Colonic mucosa (tissue), 4 donors: Measurements from ENCODE around the gene MAP3K2. TPM values are rescaled to one million over a fixed set of nuclear protein-coding genes. Genes with fewer than 3 reads are reported as not detected.

ENCODE experiments used
- DNase-seq: peaks from one replicate; pipeline ENCODE4 v3.0.0-alpha.2; 2020
- H3K27ac ChIP-seq: fragments of 200-600 bp; one replicate; pipeline ENCODE4 v1.8.0; 2021
- H3K27me3 ChIP-seq: fragments of 200-600 bp; one replicate; pipeline ENCODE4 v1.8.0; 2021
- H3K36me3 ChIP-seq: fragments of 200-600 bp; one replicate; pipeline ENCODE4 v1.8.0; 2021
- H3K4me1 ChIP-seq: fragments of 200-600 bp; one replicate; pipeline ENCODE4 v1.8.0; 2021; ENCODE audit warnings: mild to moderate bottlenecking
- H3K4me3 ChIP-seq: fragments of 200-600 bp; one replicate; pipeline ENCODE4 v1.8.0; 2021
- H3K9ac ChIP-seq, 2 donors: one replicate each; pipeline ENCODE4 v1.7.0; 2013; ENCODE audit warnings: control low read depth in 2 of 2, low read depth in 2 of 2, low read length in 2 of 2
- H3K9me3 ChIP-seq: fragments of 200-600 bp; one replicate; pipeline ENCODE4 v1.8.0; 2021
- CTCF ChIP-seq: fragments of 200-600 bp; IDR thresholded peaks from one replicate; pipeline ENCODE4 v1.8.0; 2022; ENCODE audit warnings: antibody characterized with exemption, mild to moderate bottlenecking
- intact Hi-C: fragments of 100-400 bp; cut with DNase I; formaldehyde crosslinking; loops from one replicate; pipeline ENCODE4 v1.14.1; 2022
- total RNA-seq, 2 donors: library from RNA; stranded (reverse); fragmentation: NEBNext Ultra II Directional in 1 of 2; extraction: Animal tissue kit (Norgen Biotek cat#: 25700) in 1 of 2; gene quantifications; one replicate each; pipeline ENCODE4 v1.2.1, GENCODE V29; 2021
- donor health status: healthy.
- donor health status: DM: no; HTN: no; CAD: no.
- donor health status: DM: no; HTN: no; CAD: no.

MAP3K2 gene
- total RNA-seq, 2 donors from 2014 or later: 53.8 to 76.0 TPM

GRCh38 chr2:127419448-127420038 is 31.8 kb upstream of the MAP3K2 start:
- no peaks in the 10 kb centered on the region for H3K9me3 ChIP-seq
- no peaks in the 10 kb centered on the region for H3K36me3 ChIP-seq
- intact Hi-C loops: loop anchor here (5.0 kb wide), 1 partner anchor 62 kb away; no protein-coding TSS in a partner anchor
- H3K9ac ChIP-seq: no peak overlapping the region
- no peak for TF ChIP-seq CTCF
- no peak overlapping the region for H3K27ac ChIP-seq
- DNase-seq: no peak
- peaks cover 18% of the 10 kb centered on the region for H3K27me3 ChIP-seq
- peaks cover 20% of the 10 kb centered on the region for H3K4me1 ChIP-seq
- H3K4me3 ChIP-seq: no peak overlapping the region

- Histone ChIP-seq H3K27me3 (peaks cover 18% of the 10 kb centered on the region), H3K36me3 (no peaks in the 10 kb centered on the region), H3K27ac (no peak overlapping the region), H3K4me1 (peaks cover 20% of the 10 kb centered on the region), H3K9ac (no peak overlapping the region), H3K4me3 (no peak overlapping the region), H3K9me3 (no peaks in the 10 kb centered on the region)
- no peak for TF ChIP-seq CTCF
- intact Hi-C loops: loop anchor here (5.0 kb wide), 1 partner anchor 62 kb away; no protein-coding TSS in a partner anchor
- no peak for DNase-seq
Measured at GRCh38 chr2:127419112-127419430, 31.3 kb upstream of the MAP3K2 start.

GRCh38 chr2:127418300-127419111 is 30.7 kb upstream of the MAP3K2 start, which contains the start of gene PROC:
Gene PROC (plus strand): TSS chr2:127418427. CDS start chr2:127419943, 1,516 bp downstream.
- Histone ChIP-seq H3K4me1 (peaks cover 20% of the 10 kb centered on the region), H3K36me3 (no peaks in the 10 kb centered on the region), H3K9me3 (no peaks in the 10 kb centered on the region), H3K4me3 (no peak within 1 kb of the TSS), H3K9ac (no peak within 1 kb of the TSS), H3K27me3 (peaks cover 14% of the 10 kb centered on the region), H3K27ac (no peak within 1 kb of the TSS)
- DNase-seq: no peak
- no peak for TF ChIP-seq CTCF
- intact Hi-C loops: loop anchor here (5.0 kb wide), 1 partner anchor 61 kb away; no protein-coding TSS in a partner anchor

- H3K9me3 ChIP-seq: no peaks in the 10 kb centered on the region
- H3K27ac ChIP-seq: no peak overlapping the region
- TF ChIP-seq CTCF: no peak
- H3K4me3 ChIP-seq: no peak overlapping the region
- H3K36me3 ChIP-seq: no peaks in the 10 kb centered on the region
- peaks cover 11% of the 10 kb centered on the region for H3K4me1 ChIP-seq
- intact Hi-C loops: loop anchor here (5.0 kb wide), 1 partner anchor 60 kb away; no protein-coding TSS in a partner anchor
- no peak overlapping the region for H3K9ac ChIP-seq
- DNase-seq: no peak
- H3K27me3 ChIP-seq: peaks cover 3% of the 10 kb centered on the region
Measured at GRCh38 chr2:127417406-127417805, 29.6 kb upstream of the MAP3K2 start.

GRCh38 chr2:127416506-127417001 is 28.8 kb upstream of the MAP3K2 start:
- Histone ChIP-seq H3K4me3 (peak overlapping the region; percentile 55), H3K9ac (peak overlapping the region; percentile 44 to 58), H3K27me3 (no peaks in the 10 kb centered on the region), H3K9me3 (no peaks in the 10 kb centered on the region), H3K36me3 (no peaks in the 10 kb centered on the region), H3K27ac (no peak overlapping the region), H3K4me1 (peaks cover 11% of the 10 kb centered on the region)
- TF ChIP-seq CTCF: no peak
- intact Hi-C loops: loop anchor here (5.0 kb wide), 1 partner anchor 59 kb away; no protein-coding TSS in a partner anchor
- no peak for DNase-seq
